GM23248 (cell line): ENCODE data around the gene ISG20L2. TPM values are rescaled to one million over a fixed set of nuclear protein-coding genes. Genes with fewer than 3 reads are reported as not detected.

Source experiments
- DNase-seq: peaks from one replicate; pipeline ENCODE4 v3.0.0-alpha.2; 2015
- H2AFZ ChIP-seq: fragments of 200-600 bp; sonication (generic); 2 replicates; pipeline ENCODE4 v1.6.1; 2016; ENCODE audit warnings: antibody characterized with exemption
- H3F3A ChIP-seq: fragments of 200-600 bp; sonication (generic); 2 replicates; pipeline ENCODE4 v1.6.1; 2016; ENCODE audit warnings: mild to moderate bottlenecking, antibody characterized with exemption, mixed run types; ENCODE audit not compliant: insufficient read depth
- H3K27ac ChIP-seq: fragments of 200-600 bp; sonication (generic); 2 replicates; pipeline ENCODE4 v1.5.1; 2016; ENCODE audit warnings: mild to moderate bottlenecking
- H3K27me3 ChIP-seq: fragments of 200-600 bp; sonication (generic); replicated peaks from 2 replicates; pipeline ENCODE4 v1.6.1; 2016; ENCODE audit warnings: mild to moderate bottlenecking; ENCODE audit not compliant: insufficient read depth
- H3K36me3 ChIP-seq: fragments of 200-600 bp; sonication (generic); 2 replicates; pipeline ENCODE4 v1.6.1; 2016; ENCODE audit warnings: low read depth, mild to moderate bottlenecking
- H3K4me1 ChIP-seq: fragments of 200-600 bp; sonication (generic); 2 replicates; pipeline ENCODE4 v1.6.1; 2016; ENCODE audit warnings: mild to moderate bottlenecking; ENCODE audit not compliant: insufficient read depth
- H3K4me2 ChIP-seq: fragments of 200-600 bp; sonication (generic); one replicate; pipeline ENCODE4 v1.6.1; 2016; ENCODE audit warnings: mild to moderate bottlenecking; ENCODE audit not compliant: unreplicated experiment
- H3K4me3 ChIP-seq: fragments of 200-600 bp; sonication (generic); 2 replicates; pipeline ENCODE4 v1.5.1; 2016; ENCODE audit warnings: mild to moderate bottlenecking
- H3K79me2 ChIP-seq: fragments of 200-600 bp; sonication (generic); 2 replicates; pipeline ENCODE4 v1.6.1; 2016; ENCODE audit warnings: mild to moderate bottlenecking; ENCODE audit not compliant: insufficient read depth
- H3K9ac ChIP-seq: fragments of 200-600 bp; sonication (generic); 2 replicates; pipeline ENCODE4 v1.6.1; 2016; ENCODE audit warnings: mild to moderate bottlenecking
- H3K9me2 ChIP-seq: fragments of 200-600 bp; sonication (generic); 2 replicates; pipeline ENCODE4 v1.6.1; 2016; ENCODE audit warnings: mixed run types, mild to moderate bottlenecking, moderate library complexity; ENCODE audit not compliant: insufficient read depth
- H3K9me3 ChIP-seq: fragments of 200-600 bp; sonication (generic); one replicate; pipeline ENCODE4 v1.6.1; 2017; ENCODE audit warnings: low read depth
- H4K20me1 ChIP-seq: fragments of 200-600 bp; sonication (generic); 2 replicates; pipeline ENCODE4 v1.6.0; 2016; ENCODE audit not compliant: insufficient read depth
- EZH2 ChIP-seq: fragments of 200-600 bp; sonication (generic); IDR thresholded peaks from 2 replicates; pipeline ENCODE4 v1.6.1; 2018; ENCODE audit warnings: antibody characterized with exemption, mild to moderate bottlenecking; ENCODE audit not compliant: insufficient read depth, poor library complexity, severe bottlenecking
- EZH2phosphoT487 ChIP-seq: fragments of 200-600 bp; sonication (generic); IDR thresholded peaks from 2 replicates; pipeline ENCODE4 v1.6.1; 2018; ENCODE audit warnings: antibody characterized with exemption, moderate library complexity, mild to moderate bottlenecking, low read depth; ENCODE audit not compliant: insufficient read depth
- WGBS, 2 experiments: methylation state at CpG; one replicate each; pipeline ENCODE4 v1.1.6; 2015 to 2017; ENCODE audit warnings: low lambda C conversion rate in 2 of 2, low coverage in 1 of 2; ENCODE audit errors: missing lambda C conversion rate in 2 of 2; 5-methylcytosine and 5-hydroxymethylcytosine counted together
- in situ Hi-C: fragments of 300-500 bp; cut with MboI; formaldehyde crosslinking; loops from 2 replicates; pipeline ENCODE4 v1.15.0; 2020
- polyA plus RNA-seq: library from polyadenylated mRNA; unstranded; fragments of >200 nt; fragmentation: Nextera tagmentation; extraction: Ambion mirVana; gene quantifications from 2 replicates; pipeline ENCODE4 v1.2.1, GENCODE V29; 2016
- total RNA-seq: library from RNA; depleted of rRNA; stranded (reverse); fragments of >200 nt; shearing (Covaris generic); gene quantifications from 2 replicates; pipeline ENCODE4 v1.2.3, GENCODE V29; 2014

Gene ISG20L2
- total and polyA plus RNA-seq, 2 experiments from 2014 or later: 10.4 to 17.8 TPM

DNA sequence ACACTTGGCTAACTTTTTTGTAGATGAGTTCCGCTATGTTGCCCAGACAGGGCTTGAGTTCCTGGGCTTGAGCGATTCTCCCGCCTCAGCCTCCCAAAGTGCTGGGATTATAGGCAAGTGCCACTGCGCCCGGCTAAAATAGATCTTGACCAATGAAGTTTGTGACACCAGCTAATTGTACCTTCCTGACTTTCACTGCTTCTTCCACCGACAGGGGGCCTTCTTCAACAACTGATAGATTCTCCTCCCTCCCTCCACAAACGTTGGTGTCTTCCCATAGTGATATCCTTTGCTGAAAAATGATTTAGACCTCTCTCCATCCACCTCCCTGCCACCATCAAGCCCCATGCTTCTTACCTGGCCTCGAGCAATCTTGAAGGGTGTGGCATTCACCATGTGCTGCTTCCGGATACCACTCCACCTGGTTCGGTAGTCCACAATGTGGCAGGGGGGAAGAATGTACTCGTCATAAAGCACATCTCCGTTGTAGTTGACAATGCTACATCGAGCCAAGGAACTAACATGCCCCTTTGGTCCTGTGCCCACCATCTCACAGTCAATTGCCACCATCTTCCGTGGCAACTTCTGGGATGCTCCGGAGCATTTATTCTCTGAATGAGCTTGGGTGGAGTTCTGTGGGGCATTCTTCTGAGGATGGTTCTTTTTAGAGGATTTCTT, 1.9 kb downstream of the ISG20L2 start:
- 25 to 26% methylated on average over 15 of the region's 15 CpGs for WGBS, 2 experiments
- Histone ChIP-seq H3K9ac (peak overlapping the region; percentile 99), H3K27ac (0 out of 2 replicates have a peak overlapping the region, but pooled peaks have one; percentile 1), H3F3A (peaks cover 6% of the 10 kb centered on the region; the same call in 1 of the 2 replicates), H3K4me3 (peak overlapping the region; percentile 99), H2AFZ (no peak overlapping the region), H3K79me2 (peaks cover 78% of the 10 kb centered on the region), H3K36me3 (peaks cover 25% of the 10 kb centered on the region; the same call in 1 of the 2 replicates), H3K9me2 (no peaks in the 10 kb centered on the region), H3K27me3 (no peaks in the 10 kb centered on the region), H3K4me2 (peak overlapping the region; percentile 98), H3K9me3 (no peaks in the 10 kb centered on the region), H4K20me1 (no peaks in the 10 kb centered on the region), H3K4me1 (peaks cover 29% of the 10 kb centered on the region)
- TF ChIP-seq EZH2phosphoT487: no peak
- no peak for TF ChIP-seq EZH2
- peak; percentile 87 for DNase-seq
- in situ Hi-C loops: no loop called here

DNA sequence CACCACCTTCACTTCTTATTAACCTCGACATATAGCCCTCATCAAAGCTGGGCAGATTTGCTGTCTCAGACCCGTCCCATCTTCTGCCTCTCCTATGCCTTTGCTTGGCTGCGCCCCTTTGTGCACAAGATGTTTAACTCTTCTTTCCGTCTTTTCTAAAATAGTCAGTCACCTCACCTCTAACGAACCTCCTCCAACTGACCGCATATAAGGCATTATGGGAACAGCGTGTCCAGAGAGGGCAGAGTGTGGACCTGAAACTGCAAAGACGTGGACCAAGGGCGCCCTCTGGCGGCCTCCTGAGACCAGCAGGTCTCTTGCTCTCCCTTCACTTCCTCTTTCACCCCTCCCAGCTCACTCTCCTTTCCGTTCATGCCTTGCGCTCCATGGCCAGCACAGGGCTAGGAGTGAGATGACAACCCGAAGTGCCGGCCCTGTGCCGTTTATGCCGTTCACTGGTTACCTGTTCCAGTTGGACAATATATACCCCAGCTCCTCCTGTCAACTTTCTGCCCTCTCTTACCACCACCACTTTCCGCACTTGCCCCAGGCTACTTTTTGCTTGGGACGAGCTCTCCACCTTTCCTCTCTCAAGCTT, 2.8 kb downstream of the ISG20L2 start:
- in situ Hi-C loops: no loop called here
- H3K79me2 ChIP-seq: peaks cover 84% of the 10 kb centered on the region

DNA sequence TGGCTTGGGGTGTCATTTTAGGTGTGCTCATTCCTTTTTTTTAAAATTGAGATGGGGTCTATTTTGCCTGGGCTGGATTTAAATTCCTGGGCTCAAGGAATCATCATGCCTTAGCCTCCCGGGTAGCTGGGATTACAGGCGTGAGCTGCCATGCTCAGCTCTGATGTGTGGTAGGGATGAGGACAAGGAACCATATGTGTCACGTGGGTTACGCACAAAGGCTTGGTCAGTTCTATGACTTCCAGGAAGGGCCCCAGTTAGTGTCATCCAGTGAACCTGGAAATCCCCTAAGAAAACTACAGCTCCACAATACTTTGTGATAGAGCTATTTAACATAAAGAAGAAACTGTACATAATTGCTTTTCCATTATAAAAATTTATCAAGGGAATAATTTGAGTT, 7.0 kb downstream of the ISG20L2 start:
- H3K27ac ChIP-seq: no peak overlapping the region
- DNase-seq: no peak
- no peak overlapping the region for H3K4me3 ChIP-seq
- peaks cover 16% of the 10 kb centered on the region; the same call in 1 of the 2 replicates for H3K4me1 ChIP-seq
- H3K36me3 ChIP-seq: peaks cover 29% of the 10 kb centered on the region; the same call in 1 of the 2 replicates
- no peaks in the 10 kb centered on the region for H3K27me3 ChIP-seq
- TF ChIP-seq EZH2phosphoT487: no peak
- no peak for TF ChIP-seq EZH2
- no peaks in the 10 kb centered on the region for H3K9me2 ChIP-seq
- H2AFZ ChIP-seq: no peak overlapping the region
- 81% methylated on average over 4 of the region's 4 CpGs for WGBS, 2 experiments
- H3K79me2 ChIP-seq: peaks cover 52% of the 10 kb centered on the region
- no peaks in the 10 kb centered on the region for H4K20me1 ChIP-seq
- H3F3A ChIP-seq: peaks cover 9% of the 10 kb centered on the region; the same call in 1 of the 2 replicates
- no peak overlapping the region for H3K9ac ChIP-seq
- in situ Hi-C loops: no loop called here
- H3K4me2 ChIP-seq: no peak overlapping the region
- no peaks in the 10 kb centered on the region for H3K9me3 ChIP-seq

More for the DNA sequence above, 2.8 kb downstream of the ISG20L2 start:
- Histone ChIP-seq H2AFZ (no peak overlapping the region), H3F3A (peaks cover 6% of the 10 kb centered on the region; the same call in 1 of the 2 replicates), H3K9ac (peak overlapping the region; percentile 53), H3K36me3 (peaks cover 29% of the 10 kb centered on the region; the same call in 1 of the 2 replicates), H3K4me2 (peak overlapping the region; percentile 98), H4K20me1 (no peaks in the 10 kb centered on the region), H3K9me2 (no peaks in the 10 kb centered on the region), H3K27ac (0 out of 2 replicates have a peak overlapping the region, but pooled peaks have one; percentile 1), H3K4me3 (peak overlapping the region; percentile 99), H3K27me3 (no peaks in the 10 kb centered on the region), H3K4me1 (peaks cover 29% of the 10 kb centered on the region), H3K9me3 (no peaks in the 10 kb centered on the region)
- TF ChIP-seq EZH2phosphoT487: no peak
- peak; percentile 89 for DNase-seq
- 9 to 10% methylated on average over 18 of the region's 18 CpGs for WGBS, 2 experiments

DNA sequence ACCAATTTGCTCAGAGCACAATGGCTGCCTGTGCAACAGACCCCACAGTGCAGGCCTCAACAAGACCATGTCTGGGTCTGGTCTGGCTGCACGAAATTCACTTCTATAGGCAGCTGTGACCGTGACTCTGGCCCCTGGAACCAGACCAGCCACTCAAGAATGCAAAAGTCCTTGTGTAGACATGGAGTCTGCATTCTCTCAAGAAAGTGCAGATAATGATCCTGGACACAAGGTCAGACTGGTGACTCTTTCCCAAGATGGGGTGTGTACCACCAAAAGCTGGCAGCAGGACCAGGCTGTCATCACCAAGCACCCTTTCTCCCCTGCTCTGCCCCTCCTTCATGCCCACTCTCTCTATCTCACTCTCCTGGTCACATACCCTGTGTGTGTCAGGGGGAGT, 7.4 kb downstream of the ISG20L2 start:
- Histone ChIP-seq H3K79me2 (peaks cover 48% of the 10 kb centered on the region), H2AFZ (no peak overlapping the region), H3K4me3 (no peak overlapping the region), H3K4me1 (peaks cover 12% of the 10 kb centered on the region; the same call in 1 of the 2 replicates), H3K9me3 (no peaks in the 10 kb centered on the region), H3K9ac (no peak overlapping the region), H4K20me1 (no peaks in the 10 kb centered on the region), H3F3A (peaks cover 5% of the 10 kb centered on the region; the same call in 1 of the 2 replicates), H3K9me2 (no peaks in the 10 kb centered on the region), H3K4me2 (no peak overlapping the region), H3K27me3 (no peaks in the 10 kb centered on the region), H3K27ac (no peak overlapping the region), H3K36me3 (peaks cover 29% of the 10 kb centered on the region; the same call in 1 of the 2 replicates)
- TF ChIP-seq EZH2phosphoT487 (no peak), EZH2 (no peak)
- in situ Hi-C loops: no loop called here
- 71 to 80% methylated on average over 2 of the region's 2 CpGs for WGBS, 2 experiments
- no peak for DNase-seq
